ENCODE results near the gene KDM7A.
"Not testable (repeated sequence)": the region's sequence is repeated elsewhere in the genome, so short reads cannot be mapped to it uniquely, and the experiment has no call there.

KDM7A gene

DNA sequence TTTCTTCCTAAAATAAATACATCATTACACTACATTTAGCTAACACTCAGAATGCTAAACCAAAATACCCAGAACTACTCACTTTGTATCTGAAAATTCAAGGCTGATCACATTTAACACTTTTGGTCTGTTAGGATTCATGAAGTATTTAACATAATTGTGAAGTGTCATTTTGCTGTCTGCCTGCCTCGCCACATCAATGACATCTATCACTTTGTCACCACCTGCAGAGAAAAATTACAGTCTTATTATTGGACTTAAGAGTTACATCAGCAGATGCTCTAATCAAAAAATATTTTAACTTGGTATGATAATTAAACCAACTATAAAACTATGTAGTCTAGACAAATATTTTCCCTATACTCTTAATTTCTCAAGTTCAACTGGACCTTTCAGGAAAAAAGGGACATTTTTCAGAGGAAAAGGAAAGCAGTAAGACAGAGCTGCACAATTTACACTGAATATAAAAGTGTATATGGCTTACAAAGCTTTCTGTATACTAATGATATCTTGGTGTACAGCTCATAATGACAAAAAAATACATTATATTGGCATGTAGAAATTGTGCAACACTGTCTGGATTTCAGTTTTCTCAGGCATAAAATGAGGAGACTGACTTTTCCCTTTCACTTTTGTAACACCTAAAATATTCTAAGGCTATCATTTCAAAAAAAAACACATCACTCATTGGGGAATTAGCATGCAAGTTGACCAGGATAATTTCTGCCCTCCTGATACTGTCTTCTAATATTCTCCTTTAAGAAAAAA lies 49.2 kb downstream of the KDM7A start:
- H3K4me3 ChIP-seq (ENCODE audit: low read depth, low read length): no peak overlapping the region
- TF ChIP-seq MYC (IDR thresholded peaks at IDR 0.05; ENCODE audit: low read depth, low read length) (no peak), POLR2A (IDR thresholded peaks at IDR 0.05; ENCODE audit: extremely low read depth, insufficient read length) (no peak)
- TF ChIP-seq, protein P1, sequence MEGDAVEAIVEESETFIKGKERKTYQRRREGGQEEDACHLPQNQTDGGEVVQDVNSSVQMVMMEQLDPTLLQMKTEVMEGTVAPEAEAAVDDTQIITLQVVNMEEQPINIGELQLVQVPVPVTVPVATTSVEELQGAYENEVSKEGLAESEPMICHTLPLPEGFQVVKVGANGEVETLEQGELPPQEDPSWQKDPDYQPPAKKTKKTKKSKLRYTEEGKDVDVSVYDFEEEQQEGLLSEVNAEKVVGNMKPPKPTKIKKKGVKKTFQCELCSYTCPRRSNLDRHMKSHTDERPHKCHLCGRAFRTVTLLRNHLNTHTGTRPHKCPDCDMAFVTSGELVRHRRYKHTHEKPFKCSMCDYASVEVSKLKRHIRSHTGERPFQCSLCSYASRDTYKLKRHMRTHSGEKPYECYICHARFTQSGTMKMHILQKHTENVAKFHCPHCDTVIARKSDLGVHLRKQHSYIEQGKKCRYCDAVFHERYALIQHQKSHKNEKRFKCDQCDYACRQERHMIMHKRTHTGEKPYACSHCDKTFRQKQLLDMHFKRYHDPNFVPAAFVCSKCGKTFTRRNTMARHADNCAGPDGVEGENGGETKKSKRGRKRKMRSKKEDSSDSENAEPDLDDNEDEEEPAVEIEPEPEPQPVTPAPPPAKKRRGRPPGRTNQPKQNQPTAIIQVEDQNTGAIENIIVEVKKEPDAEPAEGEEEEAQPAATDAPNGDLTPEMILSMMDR (IDR thresholded peaks at IDR 0.05; ENCODE audit: low read depth, low read length): no peak
- TF ChIP-seq, protein P2, sequence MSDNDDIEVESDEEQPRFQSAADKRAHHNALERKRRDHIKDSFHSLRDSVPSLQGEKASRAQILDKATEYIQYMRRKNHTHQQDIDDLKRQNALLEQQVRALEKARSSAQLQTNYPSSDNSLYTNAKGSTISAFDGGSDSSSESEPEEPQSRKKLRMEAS (IDR thresholded peaks at IDR 0.05; ENCODE audit: low read depth, low read length): no peak
- DNase-seq (ENCODE audit: low read depth): no peak

DNA sequence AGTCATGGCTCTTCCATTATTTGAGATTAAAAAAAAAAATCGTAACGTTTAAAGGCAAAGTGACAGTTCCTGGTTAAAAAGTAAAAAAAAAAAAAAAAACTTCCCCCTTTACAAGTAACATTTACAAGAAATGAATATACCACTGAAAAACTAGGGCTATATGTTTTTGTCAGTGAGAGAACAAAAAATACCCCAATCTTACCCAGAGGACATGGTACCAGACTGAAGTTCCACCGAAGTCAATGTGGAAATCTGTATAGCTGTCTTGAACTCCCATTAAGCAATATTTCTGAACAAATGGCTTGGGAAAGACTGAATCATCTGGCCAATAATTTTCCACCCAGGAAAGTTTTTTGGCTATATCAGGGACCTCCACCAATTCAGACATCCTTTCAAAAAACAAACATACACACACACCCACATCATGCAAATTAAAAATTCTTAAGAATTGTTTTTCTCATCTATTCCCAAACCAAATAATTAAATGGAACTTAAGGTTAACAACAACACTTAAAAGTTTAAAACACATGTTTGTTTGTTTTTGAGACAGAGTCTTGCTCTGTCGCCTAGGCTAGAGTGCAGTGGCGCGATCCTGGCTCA lies 50.2 kb downstream of the KDM7A start:
- no peak for DNase-seq (ENCODE audit: low read depth)
- TF ChIP-seq MYC (IDR thresholded peaks at IDR 0.05; ENCODE audit: low read depth, low read length): no peak
- TF ChIP-seq, protein P2 (IDR thresholded peaks at IDR 0.05; ENCODE audit: low read depth, low read length): no peak
- TF ChIP-seq, protein P1 (IDR thresholded peaks at IDR 0.05; ENCODE audit: low read depth, low read length): no peak
- TF ChIP-seq POLR2A (IDR thresholded peaks at IDR 0.05; ENCODE audit: extremely low read depth, insufficient read length): no peak
- H3K4me3 ChIP-seq (ENCODE audit: low read depth, low read length): no peak overlapping the region

DNA sequence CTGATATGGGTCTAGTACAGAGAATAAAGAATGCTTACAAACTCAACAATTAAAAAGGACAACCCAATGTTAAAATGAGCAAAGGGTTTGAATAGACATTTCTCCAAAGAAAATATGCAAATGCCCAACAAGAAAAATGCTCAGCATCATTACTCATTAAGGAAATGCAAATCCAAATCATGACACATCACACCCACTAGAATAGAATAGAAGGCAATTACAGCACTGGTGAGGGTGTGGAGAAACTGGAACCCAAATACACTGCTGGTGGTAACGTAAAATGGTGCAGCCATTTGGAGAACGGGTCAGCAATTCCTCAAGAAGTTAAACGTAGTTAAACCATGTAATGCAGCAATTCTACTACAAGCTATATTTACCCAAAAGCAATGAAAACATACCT lies 53.8 kb downstream of the KDM7A start:
- no peak for TF ChIP-seq MYC (IDR thresholded peaks at IDR 0.05; ENCODE audit: low read depth, low read length)
- DNase-seq (ENCODE audit: low read depth): no peak
- no peak overlapping the region for H3K4me3 ChIP-seq (ENCODE audit: low read depth, low read length)

DNA sequence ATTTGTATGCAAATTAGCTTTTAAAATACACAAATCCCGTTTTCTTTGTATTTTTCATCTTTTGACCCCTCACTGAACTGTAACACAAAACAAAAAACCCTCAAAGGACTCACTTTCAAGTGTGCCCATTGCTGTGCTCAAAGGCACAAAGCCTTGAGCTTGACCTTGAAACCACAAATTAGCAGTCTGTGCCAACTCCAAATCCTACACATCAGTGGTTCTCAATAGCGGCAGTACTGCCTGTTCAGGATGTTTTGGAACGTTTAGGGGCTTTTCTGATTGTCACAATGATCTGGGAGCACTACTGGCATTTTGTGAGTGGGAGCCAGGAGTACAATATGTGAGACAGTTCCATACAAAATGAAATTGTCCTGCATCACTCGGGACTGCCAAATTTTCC lies 55.5 kb downstream of the KDM7A start:
- no peak for DNase-seq (ENCODE audit: low read depth)
- TF ChIP-seq, protein P1 (IDR thresholded peaks at IDR 0.05; ENCODE audit: low read depth, low read length): no peak
- no peak for TF ChIP-seq MYC (IDR thresholded peaks at IDR 0.05; ENCODE audit: low read depth, low read length)
- no peak for TF ChIP-seq POLR2A (IDR thresholded peaks at IDR 0.05; ENCODE audit: extremely low read depth, insufficient read length)
- no peak overlapping the region for H3K4me3 ChIP-seq (ENCODE audit: low read depth, low read length)

DNA sequence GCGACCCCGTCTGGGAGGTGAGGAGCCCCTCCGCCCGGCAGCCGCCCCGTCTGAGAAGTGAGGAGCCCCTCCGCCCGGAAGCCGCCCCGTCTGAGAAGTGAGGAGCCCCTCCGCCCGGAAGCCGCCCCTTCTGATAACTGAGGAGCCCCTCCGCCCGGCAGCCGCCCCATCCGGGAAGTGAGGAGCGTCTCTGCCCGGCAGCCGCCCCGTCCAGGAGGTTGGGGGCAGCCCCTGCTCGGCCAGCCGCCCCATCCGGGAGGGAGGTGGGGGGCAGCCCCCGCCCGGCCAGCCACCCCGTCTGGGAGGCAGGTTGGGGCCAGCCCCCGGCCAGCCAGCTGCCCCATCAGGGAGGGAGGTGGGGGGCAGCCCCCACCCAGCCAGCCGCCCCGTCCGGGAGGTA lies 62.0 kb downstream of the KDM7A start:
- DNase-seq (ENCODE audit: low read depth); H3K4me3 ChIP-seq (ENCODE audit: low read depth, low read length): not testable (repeated sequence)

DNA sequence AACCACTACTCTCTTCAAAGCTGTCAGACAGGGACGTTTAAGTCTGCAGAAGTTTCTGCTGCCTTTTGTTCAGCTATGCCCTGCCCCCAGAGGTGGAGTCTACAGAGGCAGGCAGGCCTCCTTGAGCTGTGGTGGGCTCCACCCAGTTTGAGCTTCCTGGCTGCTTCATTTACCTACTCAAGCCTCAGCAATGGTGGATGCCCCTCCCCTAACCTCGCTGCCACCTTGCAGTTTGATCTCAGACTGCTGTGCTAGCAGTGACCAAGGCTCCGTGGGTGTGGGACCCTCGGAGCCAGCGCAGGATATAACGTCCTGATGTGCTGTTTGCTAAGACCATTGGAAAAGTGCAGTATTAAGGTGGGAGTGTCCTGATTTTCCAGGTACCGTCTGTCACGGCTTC lies 68.0 kb downstream of the KDM7A start:
- DNase-seq (ENCODE audit: low read depth): not testable (repeated sequence)

DNA sequence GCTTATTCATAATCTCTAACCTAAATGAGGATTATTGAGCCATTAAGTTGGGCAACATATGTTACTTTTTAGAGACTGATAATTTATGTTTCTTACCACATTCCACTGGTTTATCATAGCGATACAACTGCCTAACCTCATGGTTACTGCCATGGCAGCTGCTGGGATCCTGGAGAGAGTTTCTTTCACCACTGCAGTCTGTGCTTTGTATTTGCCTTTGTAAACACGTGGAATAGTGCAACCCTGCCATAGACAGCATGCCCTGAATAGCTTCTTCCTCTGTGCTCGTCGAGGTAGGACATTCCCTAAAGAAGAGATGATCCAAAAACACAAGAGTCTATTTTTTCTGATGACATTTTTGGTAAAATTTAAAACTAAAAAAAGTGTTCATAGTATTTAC lies 80.3 kb downstream of the KDM7A start:
- TF ChIP-seq MYC (IDR thresholded peaks at IDR 0.05; ENCODE audit: low read depth, low read length): no peak
- TF ChIP-seq, protein P1 (IDR thresholded peaks at IDR 0.05; ENCODE audit: low read depth, low read length): no peak
- no peak for TF ChIP-seq POLR2A (IDR thresholded peaks at IDR 0.05; ENCODE audit: extremely low read depth, insufficient read length)
- TF ChIP-seq, protein P2 (IDR thresholded peaks at IDR 0.05; ENCODE audit: low read depth, low read length): no peak
- no peak overlapping the region for H3K4me3 ChIP-seq (ENCODE audit: low read depth, low read length)
- DNase-seq (ENCODE audit: low read depth): no peak

More for the DNA sequence above, 68.0 kb downstream of the KDM7A start:
- H3K4me3 ChIP-seq (ENCODE audit: low read depth, low read length): not testable (repeated sequence)

All from NB4 (cell line).